ENCODE measurements around the gene NTRK2.

NTRK2 gene

DNA sequence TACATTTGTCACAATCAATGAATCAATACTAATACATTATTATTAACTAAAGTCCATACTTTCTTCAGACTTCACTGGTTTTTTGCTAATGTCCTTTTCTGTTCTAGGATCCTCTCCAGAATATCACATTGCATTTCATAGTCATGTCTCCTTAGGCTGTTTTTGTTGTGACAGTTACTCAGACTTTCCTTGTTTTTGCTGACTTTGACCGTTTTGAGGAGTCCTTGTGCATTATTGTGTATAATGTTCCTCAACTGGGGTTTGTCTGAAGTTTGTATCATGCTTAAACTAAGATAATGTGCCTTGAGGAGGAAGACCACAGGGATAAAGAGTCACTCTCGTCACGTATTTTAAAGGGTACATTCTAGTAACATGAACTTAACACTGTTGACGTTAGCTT, 376.9 kb downstream of the NTRK2 start (continued):
- TF ChIP-seq PPARA (CRISPR knock-in tag; IDR thresholded peaks at IDR 0.05; ENCODE audit: borderline replicate concordance) (no peak), ZNF8 (CRISPR knock-in tag; IDR thresholded peaks at IDR 0.05) (no peak), SNAI2 (CRISPR knock-in tag; IDR thresholded peaks at IDR 0.05) (no peak), ESRRG (CRISPR knock-in tag; IDR thresholded peaks at IDR 0.05) (no peak), ZNF565 (CRISPR knock-in tag; conservative IDR thresholded peaks at IDR 0.05; ENCODE audit: low read depth) (no peak)
- TF ChIP-seq, protein P1, sequence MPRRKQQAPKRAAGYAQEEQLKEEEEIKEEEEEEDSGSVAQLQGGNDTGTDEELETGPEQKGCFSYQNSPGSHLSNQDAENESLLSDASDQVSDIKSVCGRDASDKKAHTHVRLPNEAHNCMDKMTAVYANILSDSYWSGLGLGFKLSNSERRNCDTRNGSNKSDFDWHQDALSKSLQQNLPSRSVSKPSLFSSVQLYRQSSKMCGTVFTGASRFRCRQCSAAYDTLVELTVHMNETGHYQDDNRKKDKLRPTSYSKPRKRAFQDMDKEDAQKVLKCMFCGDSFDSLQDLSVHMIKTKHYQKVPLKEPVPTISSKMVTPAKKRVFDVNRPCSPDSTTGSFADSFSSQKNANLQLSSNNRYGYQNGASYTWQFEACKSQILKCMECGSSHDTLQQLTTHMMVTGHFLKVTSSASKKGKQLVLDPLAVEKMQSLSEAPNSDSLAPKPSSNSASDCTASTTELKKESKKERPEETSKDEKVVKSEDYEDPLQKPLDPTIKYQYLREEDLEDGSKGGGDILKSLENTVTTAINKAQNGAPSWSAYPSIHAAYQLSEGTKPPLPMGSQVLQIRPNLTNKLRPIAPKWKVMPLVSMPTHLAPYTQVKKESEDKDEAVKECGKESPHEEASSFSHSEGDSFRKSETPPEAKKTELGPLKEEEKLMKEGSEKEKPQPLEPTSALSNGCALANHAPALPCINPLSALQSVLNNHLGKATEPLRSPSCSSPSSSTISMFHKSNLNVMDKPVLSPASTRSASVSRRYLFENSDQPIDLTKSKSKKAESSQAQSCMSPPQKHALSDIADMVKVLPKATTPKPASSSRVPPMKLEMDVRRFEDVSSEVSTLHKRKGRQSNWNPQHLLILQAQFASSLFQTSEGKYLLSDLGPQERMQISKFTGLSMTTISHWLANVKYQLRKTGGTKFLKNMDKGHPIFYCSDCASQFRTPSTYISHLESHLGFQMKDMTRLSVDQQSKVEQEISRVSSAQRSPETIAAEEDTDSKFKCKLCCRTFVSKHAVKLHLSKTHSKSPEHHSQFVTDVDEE (CRISPR knock-in tag; IDR thresholded peaks at IDR 0.05): no peak

- ATAC-seq: no peak
- no peak for TF ChIP-seq ISL1 (CRISPR knock-in tag; IDR thresholded peaks at IDR 0.05)
- TF ChIP-seq PATZ1 (CRISPR knock-in tag; IDR thresholded peaks at IDR 0.05; ENCODE audit: borderline replicate concordance): no peak
- TF ChIP-seq CREB5 (CRISPR knock-in tag; IDR thresholded peaks at IDR 0.05; ENCODE audit: low read depth): no peak
- TF ChIP-seq ZNF70 (CRISPR knock-in tag; IDR thresholded peaks at IDR 0.05): no peak
- no peak for TF ChIP-seq CSDC2 (CRISPR knock-in tag; IDR thresholded peaks at IDR 0.05)
- no peak for TF ChIP-seq TOX (CRISPR knock-in tag; IDR thresholded peaks at IDR 0.05; ENCODE audit: borderline replicate concordance)
- TF ChIP-seq ZNF565 (CRISPR knock-in tag; conservative IDR thresholded peaks at IDR 0.05; ENCODE audit: low read depth): no peak
- no peak for TF ChIP-seq ZNF8 (CRISPR knock-in tag; IDR thresholded peaks at IDR 0.05)
- TF ChIP-seq OSR1 (CRISPR knock-in tag; IDR thresholded peaks at IDR 0.05): no peak
- TF ChIP-seq ARNTL (CRISPR knock-in tag; IDR thresholded peaks at IDR 0.05; ENCODE audit: borderline replicate concordance, low read depth): no peak
- no peak for TF ChIP-seq RARB (CRISPR knock-in tag; IDR thresholded peaks at IDR 0.05)
- TF ChIP-seq, protein P1 (CRISPR knock-in tag; IDR thresholded peaks at IDR 0.05): no peak
- TF ChIP-seq POU6F1 (CRISPR knock-in tag; IDR thresholded peaks at IDR 0.05; ENCODE audit: borderline replicate concordance, low read depth): no peak
Measured at GRCh38 chr9:85053206-85053786, 383.8 kb downstream of the NTRK2 start.

DNA sequence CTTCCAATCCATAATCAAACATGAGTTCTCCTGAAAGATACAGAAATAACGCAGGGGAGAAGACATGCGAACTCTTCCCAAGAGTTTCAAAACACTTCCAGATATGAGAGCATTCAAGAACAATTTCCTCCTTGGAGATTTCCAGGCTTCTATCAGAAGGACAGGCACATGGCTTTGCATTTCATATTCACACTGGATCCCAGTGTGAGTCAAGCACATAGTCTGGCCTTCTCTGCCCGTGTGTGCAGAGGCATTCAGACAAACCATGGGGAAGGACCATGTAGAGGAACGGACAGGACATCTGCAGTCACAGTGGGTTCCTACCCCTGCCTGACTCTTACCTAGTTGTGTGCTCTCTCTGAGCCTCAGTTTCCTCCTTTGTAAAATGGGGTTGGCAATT, 384.5 kb downstream of the NTRK2 start:
- ATAC-seq: no peak
- TF ChIP-seq ZFP30 (CRISPR knock-in tag; IDR thresholded peaks at IDR 0.05) (no peak), PPARA (CRISPR knock-in tag; IDR thresholded peaks at IDR 0.05; ENCODE audit: borderline replicate concordance) (no peak), ZNF565 (CRISPR knock-in tag; conservative IDR thresholded peaks at IDR 0.05; ENCODE audit: low read depth) (no peak), ARNTL (CRISPR knock-in tag; IDR thresholded peaks at IDR 0.05; ENCODE audit: borderline replicate concordance, low read depth) (no peak), TOX (CRISPR knock-in tag; IDR thresholded peaks at IDR 0.05; ENCODE audit: borderline replicate concordance) (no peak), POU6F1 (CRISPR knock-in tag; IDR thresholded peaks at IDR 0.05; ENCODE audit: borderline replicate concordance, low read depth) (no peak), ZFP3 (CRISPR knock-in tag; IDR thresholded peaks at IDR 0.05) (no peak), SNAI2 (CRISPR knock-in tag; IDR thresholded peaks at IDR 0.05) (no peak), RARB (CRISPR knock-in tag; IDR thresholded peaks at IDR 0.05) (no peak), ZNF8 (CRISPR knock-in tag; IDR thresholded peaks at IDR 0.05) (no peak), PATZ1 (CRISPR knock-in tag; IDR thresholded peaks at IDR 0.05; ENCODE audit: borderline replicate concordance) (no peak)
- TF ChIP-seq, protein P1 (CRISPR knock-in tag; IDR thresholded peaks at IDR 0.05): no peak
